ENCODE measurements around the gene SFMBT2. TPM values are rescaled to one million over a fixed set of nuclear protein-coding genes. Genes with fewer than 3 reads are reported as not detected.

Gene SFMBT2
- total RNA-seq, 1 experiment from 2014 or later: 0.02 TPM

- no peak for DNase-seq (ENCODE audit: low read depth, low spot score)
- H3K9me2 ChIP-seq (ENCODE audit: insufficient read depth): no peaks in the 10 kb centered on the region
Measured at GRCh38 chr10:7408291-7409044, 2.4 kb downstream of the SFMBT2 start.

More at GRCh38 chr10:7408291-7409044, 2.4 kb downstream of the SFMBT2 start:
- no peak for TF ChIP-seq CEBPB (IDR thresholded peaks at IDR 0.05; ENCODE audit: low read depth)
- no peak for TF ChIP-seq REST (IDR thresholded peaks at IDR 0.05; ENCODE audit: low read depth)
- TF ChIP-seq, protein P1, sequence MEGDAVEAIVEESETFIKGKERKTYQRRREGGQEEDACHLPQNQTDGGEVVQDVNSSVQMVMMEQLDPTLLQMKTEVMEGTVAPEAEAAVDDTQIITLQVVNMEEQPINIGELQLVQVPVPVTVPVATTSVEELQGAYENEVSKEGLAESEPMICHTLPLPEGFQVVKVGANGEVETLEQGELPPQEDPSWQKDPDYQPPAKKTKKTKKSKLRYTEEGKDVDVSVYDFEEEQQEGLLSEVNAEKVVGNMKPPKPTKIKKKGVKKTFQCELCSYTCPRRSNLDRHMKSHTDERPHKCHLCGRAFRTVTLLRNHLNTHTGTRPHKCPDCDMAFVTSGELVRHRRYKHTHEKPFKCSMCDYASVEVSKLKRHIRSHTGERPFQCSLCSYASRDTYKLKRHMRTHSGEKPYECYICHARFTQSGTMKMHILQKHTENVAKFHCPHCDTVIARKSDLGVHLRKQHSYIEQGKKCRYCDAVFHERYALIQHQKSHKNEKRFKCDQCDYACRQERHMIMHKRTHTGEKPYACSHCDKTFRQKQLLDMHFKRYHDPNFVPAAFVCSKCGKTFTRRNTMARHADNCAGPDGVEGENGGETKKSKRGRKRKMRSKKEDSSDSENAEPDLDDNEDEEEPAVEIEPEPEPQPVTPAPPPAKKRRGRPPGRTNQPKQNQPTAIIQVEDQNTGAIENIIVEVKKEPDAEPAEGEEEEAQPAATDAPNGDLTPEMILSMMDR (IDR thresholded peaks at IDR 0.05 in 2 of 3, conservative IDR thresholded peaks at IDR 0.05 in 1 of 3; ENCODE audit: borderline replicate concordance in 1 of 3, insufficient read depth in 1 of 3, low read depth in 2 of 3, low read length in 2 of 3): no peak
- no peak for TF ChIP-seq ZNF274 (IDR thresholded peaks at IDR 0.05; ENCODE audit: low read depth, low read length)
- no peak for TF ChIP-seq ATF3 (IDR thresholded peaks at IDR 0.05)
- Histone ChIP-seq H3K36me3 (ENCODE audit: control insufficient read depth in 1 of 2, insufficient read depth in 2 of 2, low read length in 2 of 2) (no peaks in the 10 kb centered on the region), H4K20me1 (ENCODE audit: insufficient read depth) (no peaks in the 10 kb centered on the region), H3K9me3 (ENCODE audit: control insufficient read depth in 1 of 2, insufficient read depth in 1 of 2, low read depth in 1 of 2, low read length in 2 of 2) (no peaks in the 10 kb centered on the region), H3K79me2 (ENCODE audit: insufficient read depth, low read length) (no peaks in the 10 kb centered on the region), H3K9ac (ENCODE audit: low read length) (no peak overlapping the region), H3K4me1 (ENCODE audit: control insufficient read depth in 1 of 2, insufficient read depth in 2 of 2, low read length in 2 of 2) (no peaks in the 10 kb centered on the region), H3K4me2 (ENCODE audit: low read length) (no peak overlapping the region), H3K4me3 (replicated peaks in 1 of 2; ENCODE audit: low read depth in 1 of 2, low read length in 2 of 2) (no peak overlapping the region), H3K27me3 (ENCODE audit: insufficient read depth, low read length) (no peaks in the 10 kb centered on the region), H3K27ac (ENCODE audit: low read depth, low read length) (no peak overlapping the region), H2AFZ (ENCODE audit: low read depth, low read length, poor library complexity, severe bottlenecking) (no peak overlapping the region)
- ChIA-PET RAD21 (ENCODE audit: low non-redundant PET in 1 of 2, low total read pairs in 2 of 2, uncharacterized antibody in 2 of 2, unreplicated experiment in 2 of 2) (no interaction called here), POLR2A (no interaction called here), CTCF (no interaction called here)
- intact Hi-C loops (cut with micrococcal nuclease): no loop called here
- no TSS peak for BruUV-seq (replicated peaks)
- no peak for ATAC-seq

All from HCT116 (cell line).